ENCODE results near the gene SFT2D1.
A peak's percentile ranks its signal among the peaks of the same experiment; 100 is the strongest.

The SFT2D1 gene

DNA sequence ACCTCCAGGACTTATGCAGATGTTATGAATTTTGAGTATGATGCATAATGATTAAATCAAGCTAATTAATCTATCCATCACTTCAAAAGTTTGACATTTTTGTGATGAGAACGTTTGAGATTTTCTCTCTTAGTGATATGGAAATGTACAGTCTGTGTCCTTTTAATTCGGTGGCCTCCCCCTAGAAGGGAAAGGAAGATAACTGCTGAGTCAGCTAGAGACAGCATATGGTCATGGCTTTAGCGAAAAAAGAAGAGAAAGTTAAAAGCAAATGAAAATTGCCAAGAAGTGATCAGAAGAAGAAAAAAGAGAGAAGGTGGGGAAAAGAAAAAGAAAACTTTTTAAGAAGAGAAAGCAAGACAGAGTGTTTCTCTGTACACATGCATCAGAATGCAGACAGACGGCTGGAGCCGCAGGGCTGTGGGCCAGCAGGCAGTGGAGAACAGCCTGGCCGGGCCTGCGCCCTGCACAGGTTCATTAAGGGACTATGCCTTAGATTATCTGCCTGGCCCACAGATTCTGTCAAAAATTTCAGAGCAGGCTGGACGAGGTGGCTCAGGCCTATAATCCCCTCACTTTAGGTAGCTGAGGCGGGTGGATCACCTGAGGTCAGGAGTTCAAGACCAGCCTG lies 41.9 kb downstream of the SFT2D1 start:
- H2AK5ac ChIP-seq (ENCODE audit: low read length), result no peak overlapping the region
- H4K91ac ChIP-seq (ENCODE audit: low read depth, low read length), result no peak overlapping the region
- no peak overlapping the region for H2BK5ac ChIP-seq (ENCODE audit: low read depth, low read length, poor library complexity)
- no peaks in the 10 kb centered on the region for H3K79me2 ChIP-seq (ENCODE audit: control insufficient read depth, insufficient read depth, low read length, poor library complexity)
- no peak overlapping the region for H3K4ac ChIP-seq (ENCODE audit: low read depth, low read length)
- no peak overlapping the region for H4K8ac ChIP-seq (ENCODE audit: low read depth, low read length)
- H3K9me3 ChIP-seq (ENCODE audit: insufficient read depth, low read depth, low read length), result peaks cover 4% of the 10 kb centered on the region
- no peak overlapping the region for H4K12ac ChIP-seq (ENCODE audit: low read depth, low read length)
- H3K4me2 ChIP-seq (ENCODE audit: low read length), result no peak overlapping the region
- no peak overlapping the region for H2BK120ac ChIP-seq (ENCODE audit: insufficient read depth, low read length, poor library complexity)
- H3K4me3 ChIP-seq (ENCODE audit: low read depth, low read length), result no peak overlapping the region
- WGBS (ENCODE audit: extremely low coverage, insufficient coverage, insufficient read length), result no CpG with 5 or more reads among the region's 9 CpGs
- H3K9ac ChIP-seq (ENCODE audit: low read length), result no peak overlapping the region
- H3K36me3 ChIP-seq (ENCODE audit: control insufficient read depth in 1 of 2, insufficient read depth in 2 of 2, low read length in 2 of 2), result no peaks in the 10 kb centered on the region
- H3K4me1 ChIP-seq (ENCODE audit: control insufficient read depth in 1 of 2, insufficient read depth in 2 of 2, low read length in 2 of 2), result no peaks in the 10 kb centered on the region
- H3K23ac ChIP-seq (ENCODE audit: low read length), result no peak overlapping the region
- DNase-seq, result no peak
- H3K14ac ChIP-seq (ENCODE audit: low read length), result no peak overlapping the region
- H3K27me3 ChIP-seq (ENCODE audit: insufficient read depth, low read length), result peaks cover under 1% of the 10 kb centered on the region
- H2BK12ac ChIP-seq (ENCODE audit: low read length), result no peak overlapping the region
- no peaks in the 10 kb centered on the region for H3K79me1 ChIP-seq (ENCODE audit: low read length)
- H3K18ac ChIP-seq (ENCODE audit: low read length), result no peak overlapping the region
- H2AFZ ChIP-seq (ENCODE audit: insufficient read depth, low read length, poor library complexity), result no peak overlapping the region
- no peak overlapping the region for H3K27ac ChIP-seq (ENCODE audit: low read depth, low read length)

DNA sequence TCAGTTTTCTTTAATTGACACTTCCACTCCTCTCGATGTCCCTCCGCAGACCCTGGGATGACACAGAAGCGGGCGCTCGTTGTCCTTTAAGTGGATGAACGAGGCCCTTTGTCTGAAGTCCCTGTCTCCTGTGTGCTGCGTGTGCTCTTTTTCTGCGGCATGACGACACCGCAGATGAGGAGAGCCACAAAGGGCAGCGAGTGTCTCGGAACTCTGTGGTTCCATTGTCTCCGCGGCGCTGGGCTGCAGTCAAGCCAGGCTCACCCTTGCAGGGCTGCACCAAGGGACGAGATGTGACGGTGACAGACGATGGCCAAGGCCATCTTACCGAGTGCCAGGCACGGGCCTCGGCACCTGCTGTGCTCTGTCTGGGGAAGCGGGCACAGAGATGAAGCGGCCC lies 44.7 kb downstream of the SFT2D1 start:
- no peak for DNase-seq
- Histone ChIP-seq H3K36me3 (ENCODE audit: control insufficient read depth in 1 of 2, insufficient read depth in 2 of 2, low read length in 2 of 2) (no peaks in the 10 kb centered on the region), H2AFZ (ENCODE audit: insufficient read depth, low read length, poor library complexity) (no peak overlapping the region), H2BK5ac (ENCODE audit: low read depth, low read length, poor library complexity) (no peak overlapping the region), H3K79me1 (ENCODE audit: low read length) (no peaks in the 10 kb centered on the region), H3K9me3 (ENCODE audit: insufficient read depth, low read depth, low read length) (peaks cover 4% of the 10 kb centered on the region), H3K4me2 (ENCODE audit: low read length) (no peak overlapping the region), H3K14ac (ENCODE audit: low read length) (no peak overlapping the region), H2BK12ac (ENCODE audit: low read length) (no peak overlapping the region), H4K12ac (ENCODE audit: low read depth, low read length) (no peak overlapping the region), H3K79me2 (ENCODE audit: control insufficient read depth, insufficient read depth, low read length, poor library complexity) (no peaks in the 10 kb centered on the region), H3K27me3 (ENCODE audit: insufficient read depth, low read length) (no peaks in the 10 kb centered on the region), H3K4ac (ENCODE audit: low read depth, low read length) (no peak overlapping the region), H3K27ac (ENCODE audit: low read depth, low read length) (no peak overlapping the region), H3K9ac (ENCODE audit: low read length) (no peak overlapping the region), H3K23ac (ENCODE audit: low read length) (no peak overlapping the region), H4K8ac (ENCODE audit: low read depth, low read length) (no peak overlapping the region), H3K4me3 (ENCODE audit: low read depth, low read length) (no peak overlapping the region), H3K4me1 (ENCODE audit: control insufficient read depth in 1 of 2, insufficient read depth in 2 of 2, low read length in 2 of 2) (no peaks in the 10 kb centered on the region), H4K91ac (ENCODE audit: low read depth, low read length) (no peak overlapping the region), H2BK120ac (ENCODE audit: insufficient read depth, low read length, poor library complexity) (no peak overlapping the region), H2AK5ac (ENCODE audit: low read length) (no peak overlapping the region), H3K18ac (ENCODE audit: low read length) (no peak overlapping the region)
- WGBS (ENCODE audit: extremely low coverage, insufficient coverage, insufficient read length), result no CpG with 5 or more reads among the region's 23 CpGs

GRCh38 chr6:166296035-166296883 lies 46.1 kb downstream of the SFT2D1 start:
- H2AFZ ChIP-seq (ENCODE audit: insufficient read depth, low read length, poor library complexity), result no peak overlapping the region
- H3K14ac ChIP-seq (ENCODE audit: low read length), result no peak overlapping the region

DNA sequence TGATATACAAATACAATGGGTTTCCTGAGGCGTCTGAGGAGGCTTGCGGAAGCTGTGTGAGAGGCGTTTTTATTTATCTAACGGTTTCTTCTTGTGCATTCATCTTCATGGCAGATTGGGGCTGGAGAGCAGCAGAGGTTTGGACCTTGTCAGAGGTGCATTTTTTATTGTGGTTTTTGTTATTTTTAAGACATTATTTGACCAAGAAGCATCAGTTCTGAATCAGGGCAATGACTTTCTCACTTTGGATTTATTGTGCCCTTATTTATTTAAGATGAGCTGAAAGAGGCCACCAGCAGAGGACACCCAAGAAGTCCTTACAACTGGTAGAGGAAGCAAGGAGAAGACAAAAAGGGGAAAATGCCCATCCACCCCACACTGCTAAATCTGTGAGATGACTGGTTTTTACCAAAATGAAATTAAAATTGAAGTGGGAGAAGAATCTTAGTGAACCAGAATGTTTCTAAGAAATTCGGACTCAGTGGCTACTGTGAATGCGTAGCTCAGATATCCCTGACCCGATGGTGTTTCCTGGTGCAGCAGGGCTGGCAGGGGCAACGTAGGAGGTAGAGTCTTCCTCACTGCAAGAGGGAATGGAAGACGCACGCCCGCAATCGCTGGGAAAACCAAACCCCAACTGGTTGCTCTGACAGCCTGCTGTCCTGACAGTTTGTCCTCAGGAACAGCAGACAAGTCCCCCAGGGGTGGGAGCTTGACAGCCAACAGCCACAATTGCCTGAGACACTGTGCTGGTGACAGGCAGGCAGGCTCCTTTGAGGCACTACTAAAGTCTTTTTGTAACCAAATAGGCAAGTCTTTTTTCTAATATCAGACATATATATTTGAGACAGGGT lies 48.4 kb downstream of the SFT2D1 start:
- Histone ChIP-seq H3K27me3 (ENCODE audit: insufficient read depth, low read length) (no peaks in the 10 kb centered on the region), H3K4me3 (ENCODE audit: low read depth, low read length) (no peak overlapping the region), H4K91ac (ENCODE audit: low read depth, low read length) (no peak overlapping the region), H3K36me3 (ENCODE audit: control insufficient read depth in 1 of 2, insufficient read depth in 2 of 2, low read length in 2 of 2) (no peaks in the 10 kb centered on the region), H2BK5ac (ENCODE audit: low read depth, low read length, poor library complexity) (no peak overlapping the region), H3K4me1 (ENCODE audit: control insufficient read depth in 1 of 2, insufficient read depth in 2 of 2, low read length in 2 of 2) (no peaks in the 10 kb centered on the region), H3K79me1 (ENCODE audit: low read length) (no peaks in the 10 kb centered on the region), H3K18ac (ENCODE audit: low read length) (no peak overlapping the region), H3K79me2 (ENCODE audit: control insufficient read depth, insufficient read depth, low read length, poor library complexity) (no peaks in the 10 kb centered on the region), H4K8ac (ENCODE audit: low read depth, low read length) (no peak overlapping the region), H3K14ac (ENCODE audit: low read length) (no peak overlapping the region), H4K12ac (ENCODE audit: low read depth, low read length) (no peak overlapping the region), H3K9me3 (ENCODE audit: insufficient read depth, low read depth, low read length) (peaks cover 4% of the 10 kb centered on the region), H3K4ac (ENCODE audit: low read depth, low read length) (no peak overlapping the region), H3K27ac (ENCODE audit: low read depth, low read length) (no peak overlapping the region), H2BK120ac (ENCODE audit: insufficient read depth, low read length, poor library complexity) (no peak overlapping the region), H3K23ac (ENCODE audit: low read length) (no peak overlapping the region), H3K9ac (ENCODE audit: low read length) (no peak overlapping the region), H2AK5ac (ENCODE audit: low read length) (no peak overlapping the region), H2BK12ac (ENCODE audit: low read length) (no peak overlapping the region), H3K4me2 (ENCODE audit: low read length) (no peak overlapping the region), H2AFZ (ENCODE audit: insufficient read depth, low read length, poor library complexity) (no peak overlapping the region)
- DNase-seq, result no peak
- WGBS (ENCODE audit: extremely low coverage, insufficient coverage, insufficient read length), result no CpG with 5 or more reads among the region's 12 CpGs

More at GRCh38 chr6:166296035-166296883, 46.1 kb downstream of the SFT2D1 start:
- no peak overlapping the region for H2BK12ac ChIP-seq (ENCODE audit: low read length)
- no CpG with 5 or more reads among the region's 10 CpGs for WGBS (ENCODE audit: extremely low coverage, insufficient coverage, insufficient read length)
- no peak overlapping the region for H3K9ac ChIP-seq (ENCODE audit: low read length)
- H3K9me3 ChIP-seq (ENCODE audit: insufficient read depth, low read depth, low read length), result peaks cover 4% of the 10 kb centered on the region
- H3K4ac ChIP-seq (ENCODE audit: low read depth, low read length), result no peak overlapping the region
- H4K91ac ChIP-seq (ENCODE audit: low read depth, low read length), result no peak overlapping the region
- H3K79me2 ChIP-seq (ENCODE audit: control insufficient read depth, insufficient read depth, low read length, poor library complexity), result no peaks in the 10 kb centered on the region
- DNase-seq, result no peak
- no peak overlapping the region for H3K4me2 ChIP-seq (ENCODE audit: low read length)
- no peaks in the 10 kb centered on the region for H3K27me3 ChIP-seq (ENCODE audit: insufficient read depth, low read length)
- H4K12ac ChIP-seq (ENCODE audit: low read depth, low read length), result no peak overlapping the region
- H2BK120ac ChIP-seq (ENCODE audit: insufficient read depth, low read length, poor library complexity), result no peak overlapping the region
- no peak overlapping the region for H3K18ac ChIP-seq (ENCODE audit: low read length)
- H3K4me1 ChIP-seq (ENCODE audit: control insufficient read depth in 1 of 2, insufficient read depth in 2 of 2, low read length in 2 of 2), result no peaks in the 10 kb centered on the region
- peak overlapping the region; percentile 23 for H3K4me3 ChIP-seq (ENCODE audit: low read depth, low read length)
- H2BK5ac ChIP-seq (ENCODE audit: low read depth, low read length, poor library complexity), result no peak overlapping the region
- no peak overlapping the region for H3K27ac ChIP-seq (ENCODE audit: low read depth, low read length)
- no peak overlapping the region for H3K23ac ChIP-seq (ENCODE audit: low read length)
- H3K36me3 ChIP-seq (ENCODE audit: control insufficient read depth in 1 of 2, insufficient read depth in 2 of 2, low read length in 2 of 2), result no peaks in the 10 kb centered on the region
- no peak overlapping the region for H2AK5ac ChIP-seq (ENCODE audit: low read length)
- H3K79me1 ChIP-seq (ENCODE audit: low read length), result no peaks in the 10 kb centered on the region
- H4K8ac ChIP-seq (ENCODE audit: low read depth, low read length), result no peak overlapping the region
